Kidney capillary endothelial cell (primary cell): ENCODE results near the gene PGGHG.
"Not testable (repeated sequence)": the region's sequence is repeated elsewhere in the genome, so short reads cannot be mapped to it uniquely, and the experiment has no call there.

ENCODE experiments used
- DNase-seq: peaks from one replicate; pipeline ENCODE4 v3.0.0-alpha.2; 2018; ENCODE audit warnings: low spot score

Gene PGGHG

GRCh38 chr11:297586-298405, 8.9 kb downstream of the PGGHG start:
- no peak for DNase-seq

GRCh38 chr11:298406-299065, 9.6 kb downstream of the PGGHG start:
- DNase-seq: no peak

GRCh38 chr11:299081-299891, 10.4 kb downstream of the PGGHG start, which contains the start of gene IFITM5:
IFITM5 (minus strand) TSS chr11:299526; CDS start chr11:299490, 36 bp downstream.
- no peak for DNase-seq

GRCh38 chr11:299951-300735, 11.2 kb downstream of the PGGHG start:
- DNase-seq: no peak

GRCh38 chr11:303363-303762, 14.4 kb downstream of the PGGHG start:
- no peak for DNase-seq

GRCh38 chr11:304061-304506, 15.2 kb downstream of the PGGHG start:
- DNase-seq: no peak

GRCh38 chr11:304915-305843, 16.3 kb downstream of the PGGHG start:
- DNase-seq: peak; percentile 55

- no peak for DNase-seq
These were observed 16.9 kb downstream of the PGGHG start for GRCh38 chr11:305844-306211.

GRCh38 chr11:306645-307371, 17.9 kb downstream of the PGGHG start:
- no peak for DNase-seq

GRCh38 chr11:307766-308708, 19.1 kb downstream of the PGGHG start, which contains the start of gene IFITM2:
IFITM2 (plus strand) TSS chr11:307816; CDS start chr11:308193, 377 bp downstream.
- DNase-seq: peak; percentile 65

- DNase-seq: not testable (repeated sequence)
These were observed 20.1 kb downstream of the PGGHG start for GRCh38 chr11:308740-309665.

GRCh38 chr11:309979-310572, 21.1 kb downstream of the PGGHG start:
- peak; percentile 40 for DNase-seq

GRCh38 chr11:311013-311748, 22.3 kb downstream of the PGGHG start:
- DNase-seq: not testable (repeated sequence)

GRCh38 chr11:312092-312816, 23.3 kb downstream of the PGGHG start:
- no peak for DNase-seq

GRCh38 chr11:313304-313786, 24.4 kb downstream of the PGGHG start:
- no peak for DNase-seq
